ENCODE data around the gene PLK5.

PLK5 gene

GRCh38 chr19:1579222-1579621 is 55.3 kb downstream of the PLK5 start:
- DNase-seq = no peak

- DNase-seq = no peak
These were observed 56.5 kb downstream of the PLK5 start for GRCh38 chr19:1580382-1580781.

DNA sequence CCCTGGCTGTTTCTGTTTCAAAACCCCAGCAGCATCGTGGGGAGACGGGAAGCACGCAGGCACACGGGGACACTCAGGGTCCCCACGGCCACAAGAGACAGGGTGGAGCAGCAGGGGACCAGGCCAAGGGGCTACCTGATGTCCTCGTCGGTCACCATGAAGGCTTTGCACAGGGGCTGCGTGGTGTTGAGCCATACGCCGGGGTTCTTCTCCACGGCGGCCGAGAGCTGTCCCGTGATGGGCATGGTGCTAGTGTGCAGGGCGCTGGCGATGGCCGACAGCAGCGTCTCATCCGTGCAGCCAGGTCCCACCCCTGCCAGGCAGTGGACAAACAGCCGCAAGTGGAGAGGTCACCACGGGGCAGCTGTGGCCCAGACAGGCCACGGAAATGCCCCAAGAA is 57.1 kb downstream of the PLK5 start:
- no peak for DNase-seq

DNA sequence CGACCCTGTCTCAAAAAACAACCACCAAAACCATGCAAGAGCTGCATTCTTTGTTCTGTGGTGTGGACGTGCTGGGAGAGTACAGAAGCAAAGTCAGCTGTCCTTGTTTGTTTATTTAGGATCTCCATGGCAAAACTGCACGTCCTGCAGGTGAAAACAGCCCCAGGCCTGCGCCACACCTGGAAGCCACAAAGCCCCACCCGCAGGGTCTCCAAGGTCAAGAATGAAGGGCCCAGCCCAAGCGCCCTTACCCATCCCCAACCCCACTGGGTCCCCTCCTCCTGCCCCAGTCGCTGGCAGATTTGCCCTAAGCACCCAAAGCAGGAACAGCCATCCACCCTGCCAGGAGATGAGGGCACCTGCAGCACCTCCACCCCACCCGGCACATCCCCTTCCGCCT is 58.3 kb downstream of the PLK5 start:
- no peak for DNase-seq

- no peak for DNase-seq
These were observed 60.8 kb downstream of the PLK5 start for GRCh38 chr19:1584500-1585242.

DNA sequence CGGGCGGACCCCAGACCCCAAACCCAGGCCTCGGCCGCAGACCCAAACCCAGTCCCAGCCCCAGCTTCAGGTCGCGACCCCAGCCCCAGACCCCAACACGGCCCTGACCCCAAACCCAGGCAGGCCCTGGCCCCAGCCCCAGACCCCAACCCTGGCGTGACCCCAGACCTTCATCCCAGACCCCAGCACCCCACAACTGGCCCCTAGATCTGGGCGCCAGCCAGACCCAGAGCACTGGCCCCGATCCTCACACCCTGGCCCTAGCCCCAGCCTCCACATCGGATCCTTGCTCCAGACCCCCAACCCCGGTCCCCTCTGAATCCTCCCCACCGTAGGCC is 61.3 kb downstream of the PLK5 start:
- DNase-seq = no peak
